ENCODE results near the gene CCDC188.

Gene CCDC188

GRCh38 chr22:20152464-20152890 lies 1.6 kb upstream of the CCDC188 start:
- H3K9ac ChIP-seq (ENCODE audit: insufficient read length), result no peak overlapping the region

GRCh38 chr22:20151276-20151588 lies 377 bp upstream of the CCDC188 start:
- TF ChIP-seq EZH2 (IDR thresholded peaks at IDR 0.05) (no peak), POLR2AphosphoS5 (IDR thresholded peaks at IDR 0.05; ENCODE audit: borderline replicate concordance, low read depth, low read length) (no peak), FOXP2 (optimal IDR thresholded peaks at IDR 0.05; ENCODE audit: control extremely low read depth, extremely low read length, insufficient read depth) (no peak)
- no peak overlapping the region for H3K9ac ChIP-seq (ENCODE audit: insufficient read length)
- no peaks in the 10 kb centered on the region for H3K9me3 ChIP-seq (ENCODE audit: low read depth, low read length)
- H3K4me3 ChIP-seq, result no peak overlapping the region
- no peak for DNase-seq (ENCODE audit: low read depth, low spot score)
- H3K36me3 ChIP-seq (ENCODE audit: insufficient read depth, low read length), result no peaks in the 10 kb centered on the region
- H3K27ac ChIP-seq, result no peak overlapping the region

More at GRCh38 chr22:20152464-20152890, 1.6 kb upstream of the CCDC188 start:
- H3K4me3 ChIP-seq, result no peak overlapping the region
- no peaks in the 10 kb centered on the region for H3K36me3 ChIP-seq (ENCODE audit: insufficient read depth, low read length)
- no peaks in the 10 kb centered on the region for H3K9me3 ChIP-seq (ENCODE audit: low read depth, low read length)
- DNase-seq (ENCODE audit: low read depth, low spot score), result no peak
- H3K27ac ChIP-seq, result no peak overlapping the region
- TF ChIP-seq POLR2AphosphoS5 (IDR thresholded peaks at IDR 0.05; ENCODE audit: borderline replicate concordance, low read depth, low read length) (no peak), EZH2 (IDR thresholded peaks at IDR 0.05) (no peak), FOXP2 (optimal IDR thresholded peaks at IDR 0.05; ENCODE audit: control extremely low read depth, extremely low read length, insufficient read depth) (no peak)

- Histone ChIP-seq H3K9me3 (ENCODE audit: low read depth, low read length) (no peaks in the 10 kb centered on the region), H3K4me3 (no peak overlapping the region), H3K36me3 (ENCODE audit: insufficient read depth, low read length) (no peaks in the 10 kb centered on the region), H3K9ac (ENCODE audit: insufficient read length) (no peak overlapping the region), H3K27ac (no peak overlapping the region)
- no peak for DNase-seq (ENCODE audit: low read depth, low spot score)
- TF ChIP-seq EZH2 (IDR thresholded peaks at IDR 0.05), result no peak
- TF ChIP-seq POLR2AphosphoS5 (IDR thresholded peaks at IDR 0.05; ENCODE audit: borderline replicate concordance, low read depth, low read length), result no peak
- no peak for TF ChIP-seq FOXP2 (optimal IDR thresholded peaks at IDR 0.05; ENCODE audit: control extremely low read depth, extremely low read length, insufficient read depth)
These were observed 1.3 kb downstream of the CCDC188 start for GRCh38 chr22:20149257-20150250.

GRCh38 chr22:20148414-20148813 lies 2.4 kb downstream of the CCDC188 start:
- Histone ChIP-seq H3K36me3 (ENCODE audit: insufficient read depth, low read length) (no peaks in the 10 kb centered on the region), H3K4me3 (no peak overlapping the region), H3K9ac (ENCODE audit: insufficient read length) (no peak overlapping the region), H3K9me3 (ENCODE audit: low read depth, low read length) (no peaks in the 10 kb centered on the region), H3K27ac (no peak overlapping the region)
- TF ChIP-seq POLR2AphosphoS5 (IDR thresholded peaks at IDR 0.05; ENCODE audit: borderline replicate concordance, low read depth, low read length) (no peak), FOXP2 (optimal IDR thresholded peaks at IDR 0.05; ENCODE audit: control extremely low read depth, extremely low read length, insufficient read depth) (no peak), EZH2 (IDR thresholded peaks at IDR 0.05) (no peak)
- DNase-seq (ENCODE audit: low read depth, low spot score), result no peak

- no peaks in the 10 kb centered on the region for H3K9me3 ChIP-seq (ENCODE audit: low read depth, low read length)
- DNase-seq (ENCODE audit: low read depth, low spot score), result no peak
- no peaks in the 10 kb centered on the region for H3K36me3 ChIP-seq (ENCODE audit: insufficient read depth, low read length)
- H3K4me3 ChIP-seq, result no peak overlapping the region
- no peak overlapping the region for H3K9ac ChIP-seq (ENCODE audit: insufficient read length)
- TF ChIP-seq FOXP2 (optimal IDR thresholded peaks at IDR 0.05; ENCODE audit: control extremely low read depth, extremely low read length, insufficient read depth) (no peak), EZH2 (IDR thresholded peaks at IDR 0.05) (no peak), POLR2AphosphoS5 (IDR thresholded peaks at IDR 0.05; ENCODE audit: borderline replicate concordance, low read depth, low read length) (no peak)
- H3K27ac ChIP-seq, result no peak overlapping the region
These were observed 3.4 kb downstream of the CCDC188 start for GRCh38 chr22:20147237-20147988.

GRCh38 chr22:20146777-20147176 lies 4.1 kb downstream of the CCDC188 start:
- H3K9me3 ChIP-seq (ENCODE audit: low read depth, low read length), result no peaks in the 10 kb centered on the region
- DNase-seq (ENCODE audit: low read depth, low spot score), result no peak
- no peak overlapping the region for H3K9ac ChIP-seq (ENCODE audit: insufficient read length)
- H3K27ac ChIP-seq, result no peak overlapping the region
- H3K36me3 ChIP-seq (ENCODE audit: insufficient read depth, low read length), result no peaks in the 10 kb centered on the region
- no peak overlapping the region for H3K4me3 ChIP-seq
- TF ChIP-seq FOXP2 (optimal IDR thresholded peaks at IDR 0.05; ENCODE audit: control extremely low read depth, extremely low read length, insufficient read depth) (no peak), EZH2 (IDR thresholded peaks at IDR 0.05) (no peak)

- H3K4me3 ChIP-seq, result no peak overlapping the region
- H3K36me3 ChIP-seq (ENCODE audit: insufficient read depth, low read length), result no peaks in the 10 kb centered on the region
- DNase-seq (ENCODE audit: low read depth, low spot score), result no peak
- H3K27ac ChIP-seq, result no peak overlapping the region
- TF ChIP-seq EZH2 (IDR thresholded peaks at IDR 0.05) (no peak), FOXP2 (optimal IDR thresholded peaks at IDR 0.05; ENCODE audit: control extremely low read depth, extremely low read length, insufficient read depth) (no peak), POLR2AphosphoS5 (IDR thresholded peaks at IDR 0.05; ENCODE audit: borderline replicate concordance, low read depth, low read length) (no peak)
- H3K9me3 ChIP-seq (ENCODE audit: low read depth, low read length), result no peaks in the 10 kb centered on the region
- no peak overlapping the region for H3K9ac ChIP-seq (ENCODE audit: insufficient read length)
These were observed 5.0 kb downstream of the CCDC188 start for GRCh38 chr22:20145832-20146223.

- Histone ChIP-seq H3K36me3 (ENCODE audit: insufficient read depth, low read length) (no peaks in the 10 kb centered on the region), H3K4me3 (no peak overlapping the region), H3K9ac (ENCODE audit: insufficient read length) (no peak overlapping the region), H3K27ac (no peak overlapping the region), H3K9me3 (ENCODE audit: low read depth, low read length) (no peaks in the 10 kb centered on the region)
- TF ChIP-seq FOXP2 (optimal IDR thresholded peaks at IDR 0.05; ENCODE audit: control extremely low read depth, extremely low read length, insufficient read depth) (no peak), EZH2 (IDR thresholded peaks at IDR 0.05) (no peak), POLR2AphosphoS5 (IDR thresholded peaks at IDR 0.05; ENCODE audit: borderline replicate concordance, low read depth, low read length) (no peak)
- no peak for DNase-seq (ENCODE audit: low read depth, low spot score)
These were observed 5.5 kb downstream of the CCDC188 start for GRCh38 chr22:20145206-20145831.
